ENCODE results near the gene LDAH.
"Not testable (repeated sequence)": the region's sequence is repeated elsewhere in the genome, so short reads cannot be mapped to it uniquely, and the experiment has no call there.

LDAH gene

GRCh38 chr2:20822535-20823490, at the start of gene LDAH:
TSS of gene LDAH (minus strand) at chr2:20823101. CDS start at chr2:20801463, 21,638 bp downstream.
- DNase-seq: peak; percentile 81 to 89

GRCh38 chr2:20868377-20868776, 45.5 kb upstream of the LDAH start:
- DNase-seq: no peak

- no peak for DNase-seq
Observed at GRCh38 chr2:20862850-20863249, 39.9 kb upstream of the LDAH start.

- DNase-seq: no peak
Observed at GRCh38 chr2:20855456-20855855, 32.6 kb upstream of the LDAH start.

GRCh38 chr2:20852670-20853069, 29.8 kb upstream of the LDAH start:
- no peak for DNase-seq

GRCh38 chr2:20852139-20852538, 29.2 kb upstream of the LDAH start:
- no peak for DNase-seq

GRCh38 chr2:20844246-20844645, 21.3 kb upstream of the LDAH start:
- DNase-seq: no peak

GRCh38 chr2:20839052-20839451, 16.2 kb upstream of the LDAH start:
- DNase-seq: no peak

- DNase-seq: no peak
Observed at GRCh38 chr2:20838016-20838415, 15.1 kb upstream of the LDAH start.

- no peak for DNase-seq
Observed at GRCh38 chr2:20836521-20836920, 13.6 kb upstream of the LDAH start.

GRCh38 chr2:20834331-20834730, 11.4 kb upstream of the LDAH start:
- no peak for DNase-seq

GRCh38 chr2:20832606-20833005, 9.7 kb upstream of the LDAH start:
- DNase-seq: no peak

- DNase-seq: no peak
Observed at GRCh38 chr2:20829861-20830260, 7.0 kb upstream of the LDAH start.

- DNase-seq: no peak
Observed at GRCh38 chr2:20823917-20824316, 1.0 kb upstream of the LDAH start.

GRCh38 chr2:20818820-20819219, 4.1 kb downstream of the LDAH start:
- DNase-seq: no peak

- no peak for DNase-seq
Observed at GRCh38 chr2:20815216-20815615, 7.7 kb downstream of the LDAH start.

GRCh38 chr2:20812779-20813178, 10.1 kb downstream of the LDAH start:
- no peak for DNase-seq

- no peak for DNase-seq
Observed at GRCh38 chr2:20806286-20806685, 16.6 kb downstream of the LDAH start.

- DNase-seq: no peak
Observed at GRCh38 chr2:20803974-20804373, 18.9 kb downstream of the LDAH start.

GRCh38 chr2:20803226-20803682, 19.6 kb downstream of the LDAH start:
- DNase-seq: no peak

GRCh38 chr2:20797096-20797495, 25.8 kb downstream of the LDAH start:
- DNase-seq: no peak

GRCh38 chr2:20796374-20796791, 26.5 kb downstream of the LDAH start:
- DNase-seq: no peak

- DNase-seq: not testable (repeated sequence)
Observed at GRCh38 chr2:20793944-20794343, 29.0 kb downstream of the LDAH start.

- no peak for DNase-seq
Observed at GRCh38 chr2:20781656-20782265, 41.1 kb downstream of the LDAH start.

Measured in SHP77 (cell line).